Kidney (tissue), 14 donors: ENCODE data around the gene PRELID3B. TPM values are rescaled to one million over a fixed set of nuclear protein-coding genes. Genes with fewer than 3 reads are reported as not detected.

Source experiments
- DNase-seq, 5 donors: peaks; one replicate each; pipeline ENCODE4 v3.0.0-alpha.2; 2013 to 2020
- FAIRE-seq: peaks from 2 replicates; lab custom pipeline; 2012; peaks lifted over from hg19 to GRCh38; lab: Jason Lieb, UNC
- H3K27ac ChIP-seq, 2 donors: one replicate each; pipeline ENCODE4 v1.7.0; 2013; ENCODE audit warnings: low read depth in 2 of 2, low read length in 2 of 2, inconsistent platforms in 1 of 2
- H3K27me3 ChIP-seq: one replicate; pipeline ENCODE4 v1.7.1; 2013; ENCODE audit warnings: low read length, inconsistent platforms; ENCODE audit not compliant: control insufficient read depth, insufficient read depth
- H3K36me3 ChIP-seq, 3 donors: one replicate each; pipeline versions ENCODE4 v1.7.0 to v1.7.1; 2013; ENCODE audit warnings: low read length in 3 of 3, control low read depth in 1 of 3, inconsistent platforms in 1 of 3; ENCODE audit not compliant: insufficient read depth in 3 of 3, control insufficient read depth in 2 of 3
- H3K4me1 ChIP-seq, 3 donors: one replicate each; pipeline versions ENCODE4 v1.7.0 to v1.7.1; 2013; ENCODE audit warnings: low read length in 3 of 3, inconsistent platforms in 1 of 3, low read depth in 1 of 3; ENCODE audit not compliant: control insufficient read depth in 2 of 3, insufficient read depth in 2 of 3
- H3K4me3 ChIP-seq, 3 donors: one replicate each; pipeline versions ENCODE4 v1.7.0 to v1.8.1; 2013; ENCODE audit warnings: low read length in 3 of 3, control low read depth in 1 of 3, inconsistent platforms in 1 of 3
- H3K9ac ChIP-seq, 3 donors: one replicate each; pipeline versions ENCODE4 v1.7.0 to v1.7.1; 2013; ENCODE audit warnings: low read length in 3 of 3, control low read depth in 1 of 3, inconsistent platforms in 1 of 3
- H3K9me3 ChIP-seq, 3 donors: one replicate each; pipeline versions ENCODE4 v1.7.0 to v1.7.1; 2013; ENCODE audit warnings: low read length in 3 of 3, control low read depth in 1 of 3, inconsistent platforms in 1 of 3; ENCODE audit not compliant: control insufficient read depth in 2 of 3, insufficient read depth in 1 of 3
- intact Hi-C: fragments of 100-400 bp; cut with DNase I; formaldehyde crosslinking; loops from one replicate; pipeline ENCODE4 v1.11.1; 2022
- polyA plus RNA-seq: library from polyadenylated mRNA; stranded (reverse); fragments of 350-450 nt; fragmentation: Illumina TruSeq; extraction: RNeasy Lipid Tissue Mini Kit (QIAGEN cat#74804); gene quantifications from one replicate; pipeline ENCODE4 v1.2.3, GENCODE V29; 2014; ENCODE audit warnings: low read depth, low replicate concordance; ENCODE audit not compliant: insufficient read depth
- total RNA-seq: library from RNA; stranded (reverse); fragmentation: NEBNext Ultra II Directional; extraction: Animal tissue kit (Norgen Biotek cat#: 25700); gene quantifications from one replicate; pipeline ENCODE4 v1.2.1, GENCODE V29; 2021
- TF ChIP-seq, protein P1 (sequence below): IDR thresholded peaks from 3 replicates; pipeline ENCODE4 v1.5.1; 2012; ENCODE audit warnings: mild to moderate bottlenecking, moderate library complexity, borderline replicate concordance; ENCODE audit not compliant: insufficient read depth; ENCODE audit errors: extremely low read depth
- donor health status: control.
- donor health status: control.
- donor health status: control.
- donor health status: control.
- donor health status: control.
- donor health status: DM: yes; HTN: yes; CAD: no.
- donor health status: Normal renal cell carcinoma (clear cell type).

PRELID3B gene
- total and polyA plus RNA-seq, 2 donors from 2014 or later, result 26.4 to 38.5 TPM

DNA sequence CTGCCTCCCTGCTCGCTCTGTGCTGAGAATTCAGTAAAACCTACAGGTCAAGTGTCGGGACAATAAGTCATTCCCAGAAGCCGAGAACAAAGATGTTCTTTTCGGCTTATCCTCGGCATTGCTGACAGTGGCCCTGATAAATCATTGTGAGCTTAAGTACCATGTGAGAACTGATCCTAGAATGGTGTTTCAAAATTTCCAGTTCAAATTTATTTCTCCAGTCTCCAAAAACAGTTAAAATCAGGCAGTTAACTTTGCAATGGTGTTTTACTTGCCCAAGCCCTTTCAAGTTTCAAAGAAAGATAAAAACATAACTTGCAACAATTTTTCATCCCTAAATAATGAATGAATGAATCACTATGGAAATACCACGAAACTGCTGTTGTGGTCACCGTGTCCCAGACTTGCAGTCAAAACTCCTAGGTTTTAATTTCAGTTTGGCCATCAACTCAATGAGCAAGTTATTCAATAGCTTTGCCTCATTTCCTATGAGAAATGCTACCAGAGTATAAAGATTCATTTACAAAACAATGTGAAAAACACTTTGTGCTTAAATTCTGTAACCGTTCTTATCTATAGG lies 14.8 kb downstream of the PRELID3B start:
- Histone ChIP-seq H3K9me3 (no peaks in the 10 kb centered on the region), H3K27ac (no peak overlapping the region), H3K9ac (no peak overlapping the region), H3K36me3 (peaks cover 2 to 55% (median 22%) of the 10 kb centered on the region in 3 donors), H3K27me3 (no peaks in the 10 kb centered on the region), H3K4me3 (no peak overlapping the region), H3K4me1 (peaks cover 0 to 18% (median 10%) of the 10 kb centered on the region in 3 donors)
- FAIRE-seq (no peak), DNase-seq (no peak)
- intact Hi-C loops, result loop anchor here (10.0 kb wide), 1 partner anchor 123 kb away; no protein-coding TSS in a partner anchor
- TF ChIP-seq, protein P1, sequence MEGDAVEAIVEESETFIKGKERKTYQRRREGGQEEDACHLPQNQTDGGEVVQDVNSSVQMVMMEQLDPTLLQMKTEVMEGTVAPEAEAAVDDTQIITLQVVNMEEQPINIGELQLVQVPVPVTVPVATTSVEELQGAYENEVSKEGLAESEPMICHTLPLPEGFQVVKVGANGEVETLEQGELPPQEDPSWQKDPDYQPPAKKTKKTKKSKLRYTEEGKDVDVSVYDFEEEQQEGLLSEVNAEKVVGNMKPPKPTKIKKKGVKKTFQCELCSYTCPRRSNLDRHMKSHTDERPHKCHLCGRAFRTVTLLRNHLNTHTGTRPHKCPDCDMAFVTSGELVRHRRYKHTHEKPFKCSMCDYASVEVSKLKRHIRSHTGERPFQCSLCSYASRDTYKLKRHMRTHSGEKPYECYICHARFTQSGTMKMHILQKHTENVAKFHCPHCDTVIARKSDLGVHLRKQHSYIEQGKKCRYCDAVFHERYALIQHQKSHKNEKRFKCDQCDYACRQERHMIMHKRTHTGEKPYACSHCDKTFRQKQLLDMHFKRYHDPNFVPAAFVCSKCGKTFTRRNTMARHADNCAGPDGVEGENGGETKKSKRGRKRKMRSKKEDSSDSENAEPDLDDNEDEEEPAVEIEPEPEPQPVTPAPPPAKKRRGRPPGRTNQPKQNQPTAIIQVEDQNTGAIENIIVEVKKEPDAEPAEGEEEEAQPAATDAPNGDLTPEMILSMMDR, result no peak

DNA sequence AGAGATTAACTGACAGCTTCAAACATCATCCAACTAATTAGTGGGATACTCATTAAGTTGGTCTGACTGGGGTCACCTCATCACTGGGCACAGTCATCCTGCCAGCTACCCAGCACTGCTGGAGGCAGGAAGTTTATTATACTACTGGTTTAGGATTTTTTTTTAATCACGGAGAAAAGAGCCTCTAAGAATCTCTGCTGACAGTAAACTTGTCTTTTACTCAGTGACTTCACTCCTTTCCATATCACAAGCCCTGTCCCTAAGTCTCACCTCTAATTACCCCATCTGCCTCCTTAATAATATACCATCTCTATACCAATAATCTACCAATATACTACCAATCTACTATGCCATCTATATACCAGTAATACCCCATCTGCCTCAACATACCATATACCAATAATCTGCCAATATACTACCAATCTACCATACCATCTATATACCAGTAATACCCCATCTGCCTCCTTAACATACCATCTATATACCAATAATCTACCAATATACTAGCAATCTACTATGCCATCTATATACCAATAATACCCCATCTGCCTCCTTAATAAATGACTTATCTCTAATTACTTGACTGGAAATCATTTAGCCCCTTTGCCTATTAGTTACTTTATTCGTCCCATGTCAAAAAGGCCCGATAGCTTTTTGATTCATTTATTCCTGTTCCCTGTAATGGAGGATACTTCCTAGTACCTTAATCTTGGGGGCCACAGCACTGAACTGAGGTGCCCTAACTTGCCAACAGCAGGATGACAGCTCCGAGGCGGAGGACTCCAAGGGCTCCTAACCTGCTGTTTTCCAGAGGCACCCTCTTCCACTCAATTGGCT lies 15.5 kb downstream of the PRELID3B start:
- H3K9me3 ChIP-seq, result no peaks in the 10 kb centered on the region
- TF ChIP-seq, protein P1, result no peak
- no peaks in the 10 kb centered on the region for H3K27me3 ChIP-seq
- no peak overlapping the region for H3K4me3 ChIP-seq
- H3K36me3 ChIP-seq, result peaks cover 2 to 55% (median 22%) of the 10 kb centered on the region in 3 donors
- peaks cover 0 to 18% (median 10%) of the 10 kb centered on the region in 3 donors for H3K4me1 ChIP-seq
- H3K27ac ChIP-seq, result no peak overlapping the region
- no peak overlapping the region for H3K9ac ChIP-seq
- intact Hi-C loops, result loop anchor here (10.0 kb wide), 1 partner anchor 122 kb away; no protein-coding TSS in a partner anchor
- FAIRE-seq, result no peak
- DNase-seq, result no peak

DNA sequence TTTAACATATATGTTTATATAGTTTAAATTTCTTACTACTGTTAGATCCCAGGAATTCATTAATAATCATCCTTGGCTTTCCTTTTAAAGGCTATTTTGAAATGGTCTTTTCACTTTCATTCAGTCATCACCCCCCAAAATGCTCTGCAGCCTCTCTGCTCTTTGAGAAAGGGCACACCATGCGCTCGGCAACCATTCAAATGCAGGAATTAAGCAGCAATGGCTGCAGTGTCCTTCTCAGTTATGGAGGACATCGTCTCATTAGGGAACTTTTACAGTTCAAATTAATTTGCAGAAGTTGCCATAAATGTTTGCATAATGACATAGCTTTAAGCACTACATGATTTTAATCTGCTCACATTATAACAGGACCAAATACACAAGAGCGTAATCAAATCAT lies 17.1 kb downstream of the PRELID3B start:
- Histone ChIP-seq H3K27me3 (no peaks in the 10 kb centered on the region), H3K36me3 (peaks cover 2 to 50% (median 22%) of the 10 kb centered on the region in 3 donors), H3K27ac (no peak overlapping the region), H3K9me3 (no peaks in the 10 kb centered on the region), H3K9ac (no peak overlapping the region), H3K4me3 (no peak overlapping the region), H3K4me1 (peaks cover 0 to 12% (median 4%) of the 10 kb centered on the region in 3 donors)
- intact Hi-C loops, result loop anchor here (10.0 kb wide), 1 partner anchor 121 kb away; no protein-coding TSS in a partner anchor
- TF ChIP-seq, protein P1, result no peak
- DNase-seq (no peak), FAIRE-seq (no peak)
